Measurements from ENCODE around the gene MRGPRE. TPM values are rescaled to one million over a fixed set of nuclear protein-coding genes. Genes with fewer than 3 reads are reported as not detected.

The MRGPRE gene
- total RNA-seq, 1 experiment from 2014 or later = not detected

GRCh38 chr11:3204141-3205015, 27.8 kb downstream of the MRGPRE start:
- Histone ChIP-seq H4K5ac (ENCODE audit: insufficient read length, low read depth, low read length) (no peak overlapping the region), H3K79me1 (ENCODE audit: insufficient read depth, low read depth, low read length, poor library complexity, severe bottlenecking) (no peaks in the 10 kb centered on the region), H3T11ph (ENCODE audit: low read length) (no peak overlapping the region), H3K79me2 (ENCODE audit: insufficient read depth, low read length) (no peaks in the 10 kb centered on the region), H2BK20ac (ENCODE audit: low read depth, low read length, poor library complexity, severe bottlenecking) (no peak overlapping the region), H2AFZ (ENCODE audit: low read length) (no peak overlapping the region), H2AK5ac (ENCODE audit: insufficient read length, low read length) (no peak overlapping the region), H3K14ac (ENCODE audit: insufficient read depth, low read length) (no peak overlapping the region; the same call in 1 of the 2 replicates), H3K18ac (ENCODE audit: insufficient read length, low read depth, low read length) (no peak overlapping the region), H4K20me1 (ENCODE audit: control insufficient read depth, insufficient read depth, insufficient read length) (peaks cover 2% of the 10 kb centered on the region), H3K23me2 (ENCODE audit: insufficient read length, low read depth, low read length, poor library complexity, severe bottlenecking) (peaks cover 9% of the 10 kb centered on the region), H2BK12ac (ENCODE audit: insufficient read length, low read depth, low read length) (no peak overlapping the region), H3K27me3 (ENCODE audit: insufficient read depth, low read length) (peaks cover 9% of the 10 kb centered on the region; the same call in 1 of the 2 replicates), H3K9ac (ENCODE audit: extremely low read depth, insufficient read length, low read length) (no peak overlapping the region), H2BK120ac (ENCODE audit: low read depth, low read length, poor library complexity, severe bottlenecking) (no peak overlapping the region), H4K8ac (replicated peaks; ENCODE audit: insufficient read length, low read depth, low read length) (no peak overlapping the region), H3K27ac (ENCODE audit: insufficient read length, low read depth, low read length) (no peak overlapping the region), H3K9me3 (ENCODE audit: control insufficient read depth, low read depth, low read length) (no peaks in the 10 kb centered on the region), H3K4me2 (ENCODE audit: insufficient read depth, insufficient read length, low read length) (peak overlapping the region; percentile 53), H4K91ac (ENCODE audit: insufficient read length, low read depth, low read length) (no peak overlapping the region), H3K56ac (ENCODE audit: insufficient read length, low read depth, low read length) (no peak overlapping the region), H2BK5ac (ENCODE audit: insufficient read length, low read length) (no peak overlapping the region), H3K23ac (ENCODE audit: insufficient read length, low read depth, low read length) (no peak overlapping the region), H2BK15ac (ENCODE audit: low read depth, low read length) (no peak overlapping the region), H3K4me1 (ENCODE audit: insufficient read depth, low read length) (no peaks in the 10 kb centered on the region), H3K4ac (ENCODE audit: low read depth, low read length) (no peak overlapping the region)
- TF ChIP-seq CTCF (conservative IDR thresholded peaks at IDR 0.05) = no peak
- no CpG with 5 or more reads among the region's 24 CpGs for WGBS (ENCODE audit: extremely low coverage, insufficient read length, low lambda C conversion rate)
- H3K27me3 Mint-ChIP-seq (ENCODE audit: low read depth) = peaks cover 64% of the 10 kb centered on the region
- peaks cover 8 to 9% of the 10 kb centered on the region in 2 experiments for H3K4me1 Mint-ChIP-seq
- H3K36me3 Mint-ChIP-seq (ENCODE audit: insufficient read depth in 1 of 3, low read depth in 3 of 3) = no peaks in the 10 kb centered on the region
- H3K27ac Mint-ChIP-seq = no peak overlapping the region
- no peak overlapping the region; a peak in 1 of 5 replicates for H3K4me3 Mint-ChIP-seq
- no peaks in the 10 kb centered on the region for H3K9me3 Mint-ChIP-seq
- DNase-seq = no peak
